Activated CD8-positive, alpha-beta memory T cell treated with anti-CD3 and anti-CD28 coated beads, Interleukin-2, amount 50 U/mL, for 4 hours (primary cell): ENCODE results near the gene LRRC4B.

Experiments
- DNase-seq: peaks from one replicate; pipeline ENCODE4 v3.0.0-alpha.2; 2020

LRRC4B gene

GRCh38 chr19:50569938-50570540, 1.8 kb upstream of the LRRC4B start:
- DNase-seq: no peak

GRCh38 chr19:50568728-50569698, 778 bp upstream of the LRRC4B start:
- DNase-seq: no peak

- no peak for DNase-seq
Observed at GRCh38 chr19:50567052-50567841, 988 bp downstream of the LRRC4B start.

GRCh38 chr19:50565984-50566903, 2.0 kb downstream of the LRRC4B start:
- DNase-seq: no peak

GRCh38 chr19:50564229-50565105, 3.8 kb downstream of the LRRC4B start:
- no peak for DNase-seq

GRCh38 chr19:50563597-50563996, 4.6 kb downstream of the LRRC4B start:
- DNase-seq: no peak

GRCh38 chr19:50562996-50563395, 5.2 kb downstream of the LRRC4B start:
- no peak for DNase-seq

GRCh38 chr19:50562329-50562728, 5.9 kb downstream of the LRRC4B start:
- no peak for DNase-seq

GRCh38 chr19:50559636-50560035, 8.6 kb downstream of the LRRC4B start:
- no peak for DNase-seq

GRCh38 chr19:50558449-50558848, 9.8 kb downstream of the LRRC4B start:
- no peak for DNase-seq

GRCh38 chr19:50558039-50558438, 10.2 kb downstream of the LRRC4B start:
- no peak for DNase-seq

GRCh38 chr19:50557009-50557613, 11.1 kb downstream of the LRRC4B start:
- no peak for DNase-seq

- peak; percentile 74 for DNase-seq
Observed at GRCh38 chr19:50556282-50557008, 11.8 kb downstream of the LRRC4B start.

GRCh38 chr19:50555450-50556281, 12.6 kb downstream of the LRRC4B start:
- DNase-seq: no peak

GRCh38 chr19:50555033-50555432, 13.2 kb downstream of the LRRC4B start:
- DNase-seq: no peak

- no peak for DNase-seq
Observed at GRCh38 chr19:50554212-50554611, 14.0 kb downstream of the LRRC4B start.

GRCh38 chr19:50553134-50553703, 15.0 kb downstream of the LRRC4B start:
- no peak for DNase-seq

- DNase-seq: no peak
Observed at GRCh38 chr19:50552540-50552939, 15.7 kb downstream of the LRRC4B start.

- no peak for DNase-seq
Observed at GRCh38 chr19:50551715-50552187, 16.5 kb downstream of the LRRC4B start.
